NT2/D1 (cell line): ENCODE data around the gene QRICH1.

Experiments used
- SUZ12 ChIP-seq: IDR thresholded peaks from 2 replicates; pipeline ENCODE4 v1.6.1; 2011; ENCODE audit not compliant: insufficient read length, insufficient read depth; ENCODE audit errors: extremely low read depth
- YY1 ChIP-seq: IDR thresholded peaks from 2 replicates; pipeline ENCODE4 v1.6.1; 2011; ENCODE audit not compliant: insufficient read length, insufficient read depth

- TF ChIP-seq YY1 (no peak), SUZ12 (no peak)
Measured at GRCh38 chr3:48991851-48992545, 101.9 kb downstream of the QRICH1 start.
